ENCODE measurements around the gene ARHGAP23. TPM values are rescaled to one million over a fixed set of nuclear protein-coding genes. Genes with fewer than 3 reads are reported as not detected.

The ARHGAP23 gene
- total RNA-seq, 2 experiments from 2014 or later, result 0.73 TPM; not detected in 1

DNA sequence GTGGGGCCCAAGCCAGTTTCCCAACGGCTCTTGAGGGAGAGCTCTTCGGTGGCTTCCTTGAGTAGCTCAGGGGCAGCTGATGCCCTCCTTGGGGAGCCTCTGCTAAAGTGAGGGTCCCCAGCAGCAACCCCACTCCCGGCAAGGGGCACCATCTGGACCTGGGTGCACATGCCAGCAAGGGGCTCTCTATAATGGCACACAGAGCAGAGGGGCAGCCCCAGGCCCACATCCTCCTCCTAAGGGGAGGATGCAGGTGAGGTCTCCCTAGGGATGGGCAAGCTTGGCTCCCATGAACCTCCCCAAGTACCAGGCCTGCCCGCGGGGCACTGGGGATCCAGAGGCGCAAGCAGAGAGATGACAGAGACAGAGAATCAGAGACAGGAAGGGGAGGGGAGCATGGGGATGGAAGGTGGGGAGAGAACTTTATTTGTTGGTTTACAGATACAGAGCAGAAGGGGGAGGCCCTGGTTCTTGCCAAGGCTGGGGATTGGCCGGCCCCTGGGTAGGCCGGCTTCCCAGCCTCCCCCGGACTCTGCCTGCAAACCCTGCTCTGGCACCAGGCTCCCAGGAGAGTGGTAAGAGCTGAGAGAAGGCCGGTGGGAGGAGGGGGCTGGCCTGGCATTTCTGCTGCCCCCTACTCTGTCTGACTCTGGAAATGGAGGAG, 116.0 kb downstream of the ARHGAP23 start:
- no peak overlapping the region for H3K27ac ChIP-seq (ENCODE audit: low read depth in 1 of 2, low read length in 2 of 2)
- Mint-ChIP-seq H3K9me3 (no peaks in the 10 kb centered on the region), H3K27ac (no peak overlapping the region), H3K36me3 (ENCODE audit: low read depth) (no peaks in the 10 kb centered on the region), H3K27me3 (peaks cover 17% of the 10 kb centered on the region), H3K4me3 (no peak overlapping the region), H3K4me1 (ENCODE audit: low read depth) (no peaks in the 10 kb centered on the region)
- H3K9me3 ChIP-seq (ENCODE audit: control insufficient read depth in 1 of 2, insufficient read depth in 1 of 2, low read length in 2 of 2), result no peaks in the 10 kb centered on the region
- H3K36me3 ChIP-seq (ENCODE audit: insufficient read depth, low read length), result no peaks in the 10 kb centered on the region
- H3K4me1 ChIP-seq (ENCODE audit: insufficient read depth, low read length), result no peaks in the 10 kb centered on the region
- TF ChIP-seq, protein P1, sequence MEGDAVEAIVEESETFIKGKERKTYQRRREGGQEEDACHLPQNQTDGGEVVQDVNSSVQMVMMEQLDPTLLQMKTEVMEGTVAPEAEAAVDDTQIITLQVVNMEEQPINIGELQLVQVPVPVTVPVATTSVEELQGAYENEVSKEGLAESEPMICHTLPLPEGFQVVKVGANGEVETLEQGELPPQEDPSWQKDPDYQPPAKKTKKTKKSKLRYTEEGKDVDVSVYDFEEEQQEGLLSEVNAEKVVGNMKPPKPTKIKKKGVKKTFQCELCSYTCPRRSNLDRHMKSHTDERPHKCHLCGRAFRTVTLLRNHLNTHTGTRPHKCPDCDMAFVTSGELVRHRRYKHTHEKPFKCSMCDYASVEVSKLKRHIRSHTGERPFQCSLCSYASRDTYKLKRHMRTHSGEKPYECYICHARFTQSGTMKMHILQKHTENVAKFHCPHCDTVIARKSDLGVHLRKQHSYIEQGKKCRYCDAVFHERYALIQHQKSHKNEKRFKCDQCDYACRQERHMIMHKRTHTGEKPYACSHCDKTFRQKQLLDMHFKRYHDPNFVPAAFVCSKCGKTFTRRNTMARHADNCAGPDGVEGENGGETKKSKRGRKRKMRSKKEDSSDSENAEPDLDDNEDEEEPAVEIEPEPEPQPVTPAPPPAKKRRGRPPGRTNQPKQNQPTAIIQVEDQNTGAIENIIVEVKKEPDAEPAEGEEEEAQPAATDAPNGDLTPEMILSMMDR (IDR thresholded peaks at IDR 0.05), result no peak
- no peak overlapping the region for H3K4me3 ChIP-seq (ENCODE audit: low read length)
- ATAC-seq (ENCODE audit: poor library complexity) (no peak), DNase-seq (no peak)
- CTCF ChIA-PET, result no interaction called here
- intact Hi-C loops (cut with DNase I, micrococcal nuclease), result no loop called here
- POLR2A ChIA-PET, result no interaction called here
- peaks cover 0 to 4% of the 10 kb centered on the region in 2 experiments for H3K27me3 ChIP-seq (ENCODE audit: control insufficient read depth in 1 of 2, insufficient read depth in 2 of 2, low read length in 2 of 2)

DNA sequence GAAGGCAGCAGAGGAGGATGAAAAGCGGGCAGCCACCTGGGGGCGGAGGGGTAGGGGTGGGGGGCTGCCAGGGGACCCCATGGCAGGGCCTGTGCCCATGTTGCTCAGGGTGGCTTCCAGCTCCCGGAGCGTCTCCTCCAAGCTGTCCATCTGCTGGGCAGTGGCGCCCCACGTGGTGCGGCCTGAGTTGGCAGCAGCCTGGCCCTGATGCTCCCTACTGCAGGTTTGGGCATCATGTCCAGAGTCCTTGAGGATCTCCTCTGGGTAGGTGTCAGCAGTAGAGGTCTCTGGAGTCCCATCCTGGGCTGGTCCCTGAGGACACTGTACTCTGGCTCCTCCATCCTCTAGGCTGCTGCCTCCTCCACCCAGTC, 116.6 kb downstream of the ARHGAP23 start:
- Histone ChIP-seq H3K36me3 (ENCODE audit: insufficient read depth, low read length) (no peaks in the 10 kb centered on the region), H3K27ac (ENCODE audit: low read depth in 1 of 2, low read length in 2 of 2) (no peak overlapping the region), H3K9me3 (ENCODE audit: control insufficient read depth in 1 of 2, insufficient read depth in 1 of 2, low read length in 2 of 2) (no peaks in the 10 kb centered on the region), H3K4me3 (ENCODE audit: low read length) (no peak overlapping the region), H3K4me1 (ENCODE audit: insufficient read depth, low read length) (no peaks in the 10 kb centered on the region), H3K27me3 (ENCODE audit: control insufficient read depth in 1 of 2, insufficient read depth in 2 of 2, low read length in 2 of 2) (peaks cover 0 to 4% of the 10 kb centered on the region in 2 experiments)
- no peak overlapping the region for H3K27ac Mint-ChIP-seq
- ChIA-PET CTCF (no interaction called here), POLR2A (no interaction called here)
- no peaks in the 10 kb centered on the region for H3K36me3 Mint-ChIP-seq (ENCODE audit: low read depth)
- ATAC-seq (ENCODE audit: poor library complexity) (no peak), DNase-seq (no peak)
- peaks cover 21% of the 10 kb centered on the region for H3K27me3 Mint-ChIP-seq
- no peak overlapping the region for H3K4me3 Mint-ChIP-seq
- TF ChIP-seq, protein P1 (IDR thresholded peaks at IDR 0.05), result no peak
- intact Hi-C loops (cut with DNase I, micrococcal nuclease), result no loop called here
- H3K9me3 Mint-ChIP-seq, result no peaks in the 10 kb centered on the region
- H3K4me1 Mint-ChIP-seq (ENCODE audit: low read depth), result no peaks in the 10 kb centered on the region

DNA sequence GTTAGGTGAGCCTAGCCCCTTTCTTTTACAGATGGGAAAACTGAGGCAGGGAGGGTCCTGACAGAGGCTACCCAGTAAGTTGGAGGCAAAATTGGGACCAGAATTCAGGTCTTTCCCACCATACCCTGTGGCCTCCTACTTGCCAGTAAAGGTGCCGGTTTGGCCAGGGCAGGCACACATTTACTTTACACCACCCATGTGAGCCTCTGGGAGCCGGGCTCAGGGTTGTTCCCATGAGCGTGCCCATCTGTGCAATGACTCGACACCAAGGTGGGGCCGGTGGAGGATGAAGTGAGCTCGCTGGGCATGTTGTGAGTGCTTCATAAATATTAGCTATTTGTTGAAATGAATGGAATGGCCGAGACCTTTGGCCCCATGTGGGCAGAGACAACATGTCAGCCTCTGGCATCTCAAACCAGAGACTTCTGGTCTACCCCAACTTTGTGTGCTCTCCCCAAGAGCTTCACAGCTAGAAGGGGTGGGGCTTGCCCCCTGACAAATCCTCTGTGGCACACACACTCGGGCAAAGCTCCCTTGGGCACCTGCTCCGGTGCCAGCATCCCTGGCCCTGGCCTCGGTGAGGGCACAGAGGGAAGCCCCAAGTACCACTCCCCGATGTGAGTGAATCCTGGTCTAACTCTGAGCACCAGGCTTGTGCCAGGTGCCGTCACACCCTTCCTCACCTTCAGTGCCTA, 117.4 kb downstream of the ARHGAP23 start:
- Mint-ChIP-seq H3K4me3 (no peak overlapping the region), H3K4me1 (ENCODE audit: low read depth) (no peaks in the 10 kb centered on the region), H3K9me3 (no peaks in the 10 kb centered on the region), H3K36me3 (ENCODE audit: low read depth) (no peaks in the 10 kb centered on the region), H3K27ac (no peak overlapping the region), H3K27me3 (peaks cover 27% of the 10 kb centered on the region)
- Histone ChIP-seq H3K27me3 (ENCODE audit: control insufficient read depth in 1 of 2, insufficient read depth in 2 of 2, low read length in 2 of 2) (peaks cover 0 to 6% of the 10 kb centered on the region in 2 experiments), H3K4me3 (ENCODE audit: low read length) (no peak overlapping the region), H3K36me3 (ENCODE audit: insufficient read depth, low read length) (no peaks in the 10 kb centered on the region), H3K4me1 (ENCODE audit: insufficient read depth, low read length) (no peaks in the 10 kb centered on the region), H3K27ac (ENCODE audit: low read depth in 1 of 2, low read length in 2 of 2) (no peak overlapping the region), H3K9me3 (ENCODE audit: control insufficient read depth in 1 of 2, insufficient read depth in 1 of 2, low read length in 2 of 2) (no peaks in the 10 kb centered on the region)
- intact Hi-C loops (cut with DNase I, micrococcal nuclease), result no loop called here
- TF ChIP-seq, protein P1 (IDR thresholded peaks at IDR 0.05), result no peak
- ATAC-seq (ENCODE audit: poor library complexity) (no peak), DNase-seq (no peak)
- ChIA-PET CTCF (no interaction called here), POLR2A (no interaction called here)

Measured in CD4-positive, alpha-beta T cell (primary cell).